ENCODE results near the gene MDC1. TPM values are rescaled to one million over a fixed set of nuclear protein-coding genes. Genes with fewer than 3 reads are reported as not detected.
A peak's percentile ranks its signal among the peaks of the same experiment; 100 is the strongest.

MDC1 gene
- total RNA-seq, 1 experiment from 2014 or later, result 77.6 TPM

DNA sequence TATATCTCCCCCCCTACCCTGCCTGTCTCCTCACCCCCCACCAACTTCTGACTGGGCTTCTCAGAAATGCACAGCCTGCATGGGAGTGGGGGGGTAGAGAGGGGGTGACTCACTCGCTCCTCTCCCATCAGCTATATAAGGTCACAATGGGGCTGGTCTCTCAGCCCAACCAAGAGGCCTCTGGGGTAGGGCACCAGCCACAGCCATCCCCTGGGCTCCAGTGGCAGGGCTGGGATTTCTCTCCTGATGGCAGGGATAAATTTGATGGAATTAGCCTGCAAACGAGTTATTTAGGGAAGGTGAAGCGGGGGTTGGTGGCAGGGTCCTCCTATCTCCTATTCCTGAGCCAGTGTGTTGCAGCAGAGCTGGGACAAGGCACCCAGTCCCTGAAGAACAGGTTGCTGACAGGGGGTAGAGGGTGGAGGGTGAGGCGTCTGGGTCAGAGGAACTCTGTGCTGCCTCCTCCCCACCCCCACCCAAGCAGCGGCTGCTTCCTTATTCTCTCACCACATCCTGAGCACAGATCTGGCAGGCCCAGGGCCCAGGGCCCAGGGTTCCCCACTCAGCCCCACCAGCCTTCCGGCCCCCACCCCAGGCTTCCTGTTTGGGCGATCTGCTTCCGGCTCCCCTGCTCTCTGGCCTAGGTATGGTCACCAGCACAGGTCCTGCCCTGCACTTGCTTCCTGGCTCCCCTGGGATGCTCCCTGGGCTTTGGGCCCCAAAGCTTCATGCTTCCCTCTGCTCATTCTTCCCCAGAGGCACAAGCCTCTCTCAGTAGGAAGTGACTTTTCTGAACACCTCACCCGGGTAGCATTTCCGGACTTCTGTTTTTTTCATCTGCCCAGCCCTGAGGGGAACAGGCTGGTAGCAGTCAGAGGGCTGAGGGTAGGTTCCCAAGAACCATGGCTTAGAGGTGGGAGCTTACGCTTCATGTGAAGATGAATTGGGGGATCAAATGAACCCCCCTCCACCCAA is 34.7 kb downstream of the MDC1 start:
- Mint-ChIP-seq H3K4me3 (peak overlapping the region; percentile 35 to 73), H3K27ac (peak overlapping the region; percentile 91 to 92 (median 92)), H3K36me3 (ENCODE audit: insufficient read depth in 1 of 3, low read depth in 3 of 3) (peaks cover 3 to 24% (median 18%) of the 10 kb centered on the region in 3 experiments; a peak in 6 of 7 replicates), H3K27me3 (ENCODE audit: low read depth) (peaks cover 3% of the 10 kb centered on the region; the same call in 1 of the 2 replicates), H3K4me1 (peaks cover 58 to 62% of the 10 kb centered on the region in 2 experiments), H3K9me3 (no peaks in the 10 kb centered on the region; a peak in 1 of 5 replicates)
- no peak overlapping the region for H4K5ac ChIP-seq (ENCODE audit: insufficient read length, low read depth, low read length)
- no peak overlapping the region for H4K91ac ChIP-seq (ENCODE audit: insufficient read length, low read depth, low read length)
- H4K20me1 ChIP-seq (ENCODE audit: control insufficient read depth, insufficient read depth, insufficient read length), result no peaks in the 10 kb centered on the region
- H4K8ac ChIP-seq (replicated peaks; ENCODE audit: insufficient read length, low read depth, low read length), result no peak overlapping the region
- H2AFZ ChIP-seq (ENCODE audit: low read length), result no peak overlapping the region
- no peak overlapping the region for H2BK120ac ChIP-seq (ENCODE audit: low read depth, low read length, poor library complexity, severe bottlenecking)
- no peak for TF ChIP-seq CTCF (conservative IDR thresholded peaks at IDR 0.05)
- H3K4me1 ChIP-seq (ENCODE audit: insufficient read depth, low read length), result peaks cover 14% of the 10 kb centered on the region; the same call in 1 of the 2 replicates
- no peak overlapping the region for H3K18ac ChIP-seq (ENCODE audit: insufficient read length, low read depth, low read length)
- H3K4ac ChIP-seq (ENCODE audit: low read depth, low read length), result no peak overlapping the region
- peak overlapping the region; percentile 27 for H3K9ac ChIP-seq (ENCODE audit: extremely low read depth, insufficient read length, low read length)
- no peaks in the 10 kb centered on the region for H3K79me1 ChIP-seq (ENCODE audit: insufficient read depth, low read depth, low read length, poor library complexity, severe bottlenecking)
- peaks cover 2% of the 10 kb centered on the region; the same call in 1 of the 2 replicates for H3K79me2 ChIP-seq (ENCODE audit: insufficient read depth, low read length)
- no peak overlapping the region for H3K56ac ChIP-seq (ENCODE audit: insufficient read length, low read depth, low read length)
- no peak overlapping the region for H3K27ac ChIP-seq (ENCODE audit: insufficient read length, low read depth, low read length)
- no CpG with 5 or more reads among the region's 11 CpGs for WGBS (ENCODE audit: extremely low coverage, insufficient read length, low lambda C conversion rate)
- H2BK15ac ChIP-seq (ENCODE audit: low read depth, low read length), result no peak overlapping the region
- no peak overlapping the region for H2BK5ac ChIP-seq (ENCODE audit: insufficient read length, low read length)
- H3T11ph ChIP-seq (ENCODE audit: low read length), result no peak overlapping the region
- H3K23ac ChIP-seq (ENCODE audit: insufficient read length, low read depth, low read length), result no peak overlapping the region
- H3K23me2 ChIP-seq (ENCODE audit: insufficient read length, low read depth, low read length, poor library complexity, severe bottlenecking), result peaks cover 16% of the 10 kb centered on the region
- DNase-seq, result peak; percentile 54
- no peak overlapping the region for H2AK5ac ChIP-seq (ENCODE audit: insufficient read length, low read length)
- no peaks in the 10 kb centered on the region for H3K9me3 ChIP-seq (ENCODE audit: control insufficient read depth, low read depth, low read length)
- no peak overlapping the region for H2BK20ac ChIP-seq (ENCODE audit: low read depth, low read length, poor library complexity, severe bottlenecking)
- peak overlapping the region; percentile 40 for H3K4me2 ChIP-seq (ENCODE audit: insufficient read depth, insufficient read length, low read length)
- no peak overlapping the region for H3K14ac ChIP-seq (ENCODE audit: insufficient read depth, low read length)
- no peak overlapping the region for H2BK12ac ChIP-seq (ENCODE audit: insufficient read length, low read depth, low read length)
- no peaks in the 10 kb centered on the region for H3K27me3 ChIP-seq (ENCODE audit: insufficient read depth, low read length)

All from H9 (cell line).